GM13976 (cell line): Measurements from ENCODE around the gene HNRNPR.
"Not testable (repeated sequence)": the region's sequence is repeated elsewhere in the genome, so short reads cannot be mapped to it uniquely, and the experiment has no call there.

Experiments used
- DNase-seq: peaks from one replicate; pipeline ENCODE4 v3.0.0; 2012; ENCODE audit warnings: low spot score
- in situ Hi-C: fragments of 300-500 bp; cut with MboI; formaldehyde crosslinking; loops from one replicate; pipeline ENCODE4 v1.12.0; 2022; ENCODE audit warnings: low sequenced_read_pairs, mixed read lengths, inconsistent platforms; ENCODE audit not compliant: unreplicated experiment
- TF ChIP-seq, protein P1 (sequence below): IDR thresholded peaks from 2 replicates; pipeline ENCODE4 v1.5.1; 2012; ENCODE audit warnings: borderline replicate concordance, mild to moderate bottlenecking; ENCODE audit not compliant: insufficient read depth; ENCODE audit errors: extremely low read depth, missing control alignments, control extremely low read depth

Gene HNRNPR

DNA sequence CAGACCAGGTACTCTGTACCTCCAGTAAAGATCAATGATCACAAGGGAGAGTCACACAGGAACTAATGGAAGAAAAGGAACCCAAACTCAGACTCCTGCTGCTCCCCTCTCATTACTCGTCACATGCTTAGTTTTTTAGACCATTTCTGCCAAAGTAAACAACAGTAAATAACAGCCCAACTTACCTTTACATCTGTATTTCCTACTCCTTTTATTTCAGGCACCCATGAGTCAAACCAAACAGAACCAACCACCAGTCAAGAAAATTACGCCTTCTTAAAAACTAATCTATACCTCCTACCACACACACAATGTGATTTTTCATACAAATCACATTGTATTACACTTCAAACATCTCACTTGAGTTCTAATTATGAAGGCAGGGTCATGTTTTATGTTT, 65.4 kb downstream of the HNRNPR start:
- in situ Hi-C loops, result no loop called here
- DNase-seq, result no peak
- TF ChIP-seq, protein P1, sequence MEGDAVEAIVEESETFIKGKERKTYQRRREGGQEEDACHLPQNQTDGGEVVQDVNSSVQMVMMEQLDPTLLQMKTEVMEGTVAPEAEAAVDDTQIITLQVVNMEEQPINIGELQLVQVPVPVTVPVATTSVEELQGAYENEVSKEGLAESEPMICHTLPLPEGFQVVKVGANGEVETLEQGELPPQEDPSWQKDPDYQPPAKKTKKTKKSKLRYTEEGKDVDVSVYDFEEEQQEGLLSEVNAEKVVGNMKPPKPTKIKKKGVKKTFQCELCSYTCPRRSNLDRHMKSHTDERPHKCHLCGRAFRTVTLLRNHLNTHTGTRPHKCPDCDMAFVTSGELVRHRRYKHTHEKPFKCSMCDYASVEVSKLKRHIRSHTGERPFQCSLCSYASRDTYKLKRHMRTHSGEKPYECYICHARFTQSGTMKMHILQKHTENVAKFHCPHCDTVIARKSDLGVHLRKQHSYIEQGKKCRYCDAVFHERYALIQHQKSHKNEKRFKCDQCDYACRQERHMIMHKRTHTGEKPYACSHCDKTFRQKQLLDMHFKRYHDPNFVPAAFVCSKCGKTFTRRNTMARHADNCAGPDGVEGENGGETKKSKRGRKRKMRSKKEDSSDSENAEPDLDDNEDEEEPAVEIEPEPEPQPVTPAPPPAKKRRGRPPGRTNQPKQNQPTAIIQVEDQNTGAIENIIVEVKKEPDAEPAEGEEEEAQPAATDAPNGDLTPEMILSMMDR, result no peak

DNA sequence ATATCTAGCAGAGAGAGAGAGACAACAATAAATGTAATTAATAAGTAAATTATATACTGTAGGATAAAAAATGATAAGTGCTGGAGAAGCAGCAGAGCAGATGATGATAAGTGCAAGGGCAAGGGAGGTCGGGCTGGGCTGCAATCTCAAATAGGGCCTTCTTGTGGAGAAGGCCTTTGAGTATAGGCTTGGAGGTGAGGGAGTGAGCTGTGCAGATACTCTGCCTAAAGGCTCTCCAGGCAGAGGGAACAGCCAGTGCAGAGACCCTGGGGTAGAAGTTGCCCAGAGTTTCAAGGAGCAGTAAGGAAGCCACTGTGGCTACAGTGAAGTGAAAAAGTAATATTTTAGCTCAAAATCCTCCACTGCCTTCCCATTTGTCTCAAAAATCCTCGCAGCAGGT, 67.6 kb downstream of the HNRNPR start:
- in situ Hi-C loops, result no loop called here

GRCh38 chr1:23274134-23274505, 70.0 kb downstream of the HNRNPR start:
- no peak for DNase-seq
- TF ChIP-seq, protein P1, result no peak
- in situ Hi-C loops, result no loop called here

More for the DNA sequence above, 67.6 kb downstream of the HNRNPR start:
- TF ChIP-seq, protein P1, result no peak
- DNase-seq, result no peak

- TF ChIP-seq, protein P1, result no peak
- DNase-seq, result no peak
- in situ Hi-C loops, result no loop called here
Measured at GRCh38 chr1:23273450-23274133, 70.5 kb downstream of the HNRNPR start.

DNA sequence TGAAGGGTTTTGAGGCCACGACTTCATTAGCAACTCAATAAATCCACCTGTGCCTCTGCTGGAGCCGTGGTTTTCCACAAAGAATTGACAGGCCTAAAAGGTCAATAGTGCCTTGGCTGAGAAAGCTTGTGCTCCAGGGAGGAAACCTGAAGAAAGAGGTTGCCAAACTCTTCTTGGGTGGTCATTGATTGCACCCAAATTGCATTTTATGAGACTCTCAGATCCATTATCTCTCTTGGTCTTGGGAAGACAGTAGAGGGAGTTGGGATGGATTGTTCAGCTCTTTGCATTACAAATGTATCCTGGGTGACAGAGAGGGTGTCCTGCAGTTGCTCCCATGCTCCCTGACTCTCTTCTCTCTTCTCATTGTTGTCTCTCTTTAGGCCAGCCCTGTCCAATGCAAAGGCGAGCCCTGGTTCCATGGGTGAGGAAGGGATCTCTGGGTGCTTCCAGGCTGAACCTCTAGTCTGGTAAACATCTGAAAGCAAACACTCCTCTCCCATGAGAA, 80.7 kb downstream of the HNRNPR start:
- no peak for DNase-seq
- TF ChIP-seq, protein P1, result no peak
- in situ Hi-C loops, result no loop called here

- DNase-seq, in situ Hi-C loops: not testable (repeated sequence)
Measured at GRCh38 chr1:23258082-23258481, 86.0 kb downstream of the HNRNPR start.

DNA sequence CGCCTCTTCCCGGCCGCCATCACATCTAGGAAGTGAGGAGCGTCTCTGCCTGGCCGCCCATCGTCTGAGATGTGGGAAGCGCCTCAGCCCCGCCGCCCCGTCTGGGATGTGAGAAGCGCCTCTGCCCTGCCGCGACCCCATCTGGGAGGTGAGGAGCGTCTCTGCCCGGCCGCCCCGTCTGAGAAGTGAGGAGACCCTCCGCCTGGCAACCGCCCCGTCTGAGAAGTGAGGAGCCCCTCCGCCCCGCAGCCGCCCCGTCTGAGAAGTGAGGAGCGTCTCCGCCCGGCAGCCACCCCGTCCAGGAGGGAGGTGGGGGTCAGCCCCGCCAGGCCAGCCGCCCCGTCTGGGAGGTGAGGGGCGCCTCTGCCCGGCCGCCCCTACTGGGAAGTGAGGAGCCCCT, 86.7 kb downstream of the HNRNPR start:
- DNase-seq, in situ Hi-C loops: not testable (repeated sequence)
